Lower leg skin (tissue), 3 donors: ENCODE measurements around the gene MYO1C.

Source experiments
- CTCF ChIP-seq, 3 donors: fragments of 450-650 bp; IDR thresholded peaks; one replicate each; pipeline ENCODE4 v1.5.1; 2016; ENCODE audit warnings: antibody characterized with exemption in 3 of 3, mild to moderate bottlenecking in 3 of 3, moderate library complexity in 2 of 3
- POLR2A ChIP-seq, 2 donors: fragments of 450-650 bp; IDR thresholded peaks; one replicate each; pipeline ENCODE4 v1.6.1; 2016 to 2017; ENCODE audit warnings: antibody characterized with exemption in 2 of 2, mild to moderate bottlenecking in 1 of 2, moderate library complexity in 1 of 2

GRCh38 chr17:1503699-1504098 lies 11.2 kb upstream of the MYO1C start:
- TF ChIP-seq CTCF (IDR thresholded peaks at IDR 0.05) (no peak), POLR2A (IDR thresholded peaks at IDR 0.05) (no peak)
